Raji (cell line): ENCODE measurements around the gene ZSCAN2.

ENCODE experiments used
- POLR2A ChIP-seq: IDR thresholded peaks from 2 replicates; pipeline ENCODE4 v1.6.1; 2011; ENCODE audit warnings: low read depth, low read length, control low read depth; ENCODE audit not compliant: insufficient read depth

ZSCAN2 gene

GRCh38 chr15:84658788-84659411 is 58.1 kb downstream of the ZSCAN2 start:
- TF ChIP-seq POLR2A, result no peak

- no peak for TF ChIP-seq POLR2A
Measured at GRCh38 chr15:84659904-84660781, 59.3 kb downstream of the ZSCAN2 start.

GRCh38 chr15:84661001-84661400 is 60.2 kb downstream of the ZSCAN2 start:
- no peak for TF ChIP-seq POLR2A

- no peak for TF ChIP-seq POLR2A
Measured at GRCh38 chr15:84666373-84666772, 65.6 kb downstream of the ZSCAN2 start.

- TF ChIP-seq POLR2A, result no peak
Measured at GRCh38 chr15:84668221-84668982, 67.6 kb downstream of the ZSCAN2 start.

- no peak for TF ChIP-seq POLR2A
Measured at GRCh38 chr15:84669726-84670125, 68.9 kb downstream of the ZSCAN2 start.

- no peak for TF ChIP-seq POLR2A
Measured at GRCh38 chr15:84671211-84671610, 70.4 kb downstream of the ZSCAN2 start.
